ENCODE measurements around the gene MYH16. TPM values are rescaled to one million over a fixed set of nuclear protein-coding genes. Genes with fewer than 3 reads are reported as not detected.
"Not testable (repeated sequence)": the region's sequence is repeated elsewhere in the genome, so short reads cannot be mapped to it uniquely, and the experiment has no call there.

The MYH16 gene
- total RNA-seq, 2 donors from 2014 or later, result not detected

DNA sequence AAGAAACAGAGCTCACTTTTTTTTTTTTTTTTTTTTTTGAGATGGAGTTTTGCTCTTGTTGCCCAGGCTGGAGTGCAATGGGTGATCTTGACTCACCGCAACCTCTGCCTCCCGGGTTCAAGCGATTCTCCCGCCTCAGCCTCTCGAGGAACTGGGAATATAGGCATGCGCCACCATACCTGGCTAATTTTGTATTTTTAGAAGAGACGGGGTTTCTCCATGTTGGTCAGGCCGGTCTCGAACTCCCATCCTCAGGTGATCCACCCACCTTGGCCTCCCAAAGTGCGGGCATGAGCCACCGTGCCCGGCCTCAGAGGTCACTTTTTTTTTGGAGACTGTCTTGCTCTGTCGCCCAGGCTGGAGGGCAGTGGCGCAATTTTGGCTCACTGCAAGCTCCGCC, 85.9 kb downstream of the MYH16 start:
- not testable (repeated sequence) for H3K4me1 Mint-ChIP-seq (ENCODE audit: low read depth in 2 of 2); H3K27me3 Mint-ChIP-seq; ATAC-seq; H3K4me3 Mint-ChIP-seq; H3K27ac Mint-ChIP-seq; DNase-seq (ENCODE audit: low spot score); H3K9me3 Mint-ChIP-seq
- H3K36me3 Mint-ChIP-seq, result peaks cover 12% of the 10 kb centered on the region

DNA sequence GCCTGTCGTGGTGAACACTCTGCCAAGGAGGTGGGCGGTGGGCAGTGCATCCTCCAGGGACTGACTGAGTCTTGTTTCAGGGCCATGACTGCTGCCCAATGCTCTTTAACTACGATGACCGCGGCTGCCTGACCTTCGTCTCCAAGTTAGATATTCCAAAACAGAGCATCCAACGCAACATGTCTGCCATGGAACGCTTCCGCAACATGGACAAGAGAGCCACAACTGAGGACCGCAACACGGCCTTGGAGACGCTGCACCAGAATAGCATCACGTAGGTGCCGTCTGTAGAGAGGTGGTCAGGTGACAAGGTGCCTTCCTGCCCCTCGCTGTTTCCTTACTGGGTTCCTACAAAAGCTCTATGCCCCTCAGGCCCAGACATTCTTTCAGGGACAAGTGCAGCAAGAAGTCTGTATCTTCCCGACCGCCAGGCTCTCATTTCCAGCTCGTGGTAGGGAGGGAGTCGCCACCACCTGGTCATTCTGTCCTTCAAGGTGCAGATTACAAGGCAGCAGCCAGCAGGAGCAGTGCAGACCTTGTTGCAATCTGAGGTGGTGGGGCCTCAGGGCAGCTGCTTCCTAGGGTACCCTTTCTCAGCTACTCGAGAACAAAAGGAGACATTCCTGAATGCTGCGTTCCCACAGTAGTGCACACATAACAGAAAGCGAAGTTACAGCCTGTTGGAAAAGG, 87.0 kb downstream of the MYH16 start:
- no peak overlapping the region for H3K27ac Mint-ChIP-seq
- H3K36me3 Mint-ChIP-seq, result peaks cover 12% of the 10 kb centered on the region

More for the DNA sequence above, 87.0 kb downstream of the MYH16 start:
- Mint-ChIP-seq H3K4me1 (ENCODE audit: low read depth in 2 of 2) (peaks cover 0 to 3% of the 10 kb centered on the region in 2 donors), H3K4me3 (no peak overlapping the region), H3K27me3 (no peaks in the 10 kb centered on the region), H3K9me3 (no peaks in the 10 kb centered on the region)
- DNase-seq (ENCODE audit: low spot score) (no peak), ATAC-seq (no peak)

Other genes starting within 250 kb of the MYH16 start
- 10 to 100 TPM; 19.9 to 27.1 TPM for gene SMURF1, start 128.7 kb upstream of the MYH16 start, total RNA-seq
- not detected for gene KPNA7, start 64.7 kb upstream of the MYH16 start, total RNA-seq
- 10 to 100 TPM; 72.4 to 88.0 TPM for gene ARPC1A, start 53.1 kb downstream of the MYH16 start, total RNA-seq
- gene ARPC1B, start 101.9 kb downstream of the MYH16 start, total RNA-seq, result 100 to 1,000 TPM; 286 to 366 TPM
- gene PDAP1, start 135.8 kb downstream of the MYH16 start, total RNA-seq, result 100 to 1,000 TPM; 114 to 145 TPM
- 100 to 1,000 TPM; 145 to 147 TPM for gene BUD31, start 136.1 kb downstream of the MYH16 start, total RNA-seq
- 10 to 100 TPM in 1 of 2 donors, 1 to 10 TPM in 1; 5.9 to 15.3 TPM for gene PTCD1, start 166.0 kb downstream of the MYH16 start, total RNA-seq
- gene CPSF4, start 166.1 kb downstream of the MYH16 start, total RNA-seq, result 10 to 100 TPM; 51.1 to 91.1 TPM
- 100 to 1,000 TPM; 167 to 319 TPM for gene ATP5MF, start 193.3 kb downstream of the MYH16 start, total RNA-seq
- gene ZNF789, start 200.1 kb downstream of the MYH16 start, total RNA-seq, result 10 to 100 TPM; 15.3 to 38.5 TPM
- gene ZNF394, start 227.4 kb downstream of the MYH16 start, total RNA-seq, result 10 to 100 TPM; 62.0 to 70.5 TPM
- gene ZKSCAN5, start 231.8 kb downstream of the MYH16 start, total RNA-seq, result 10 to 100 TPM; 11.5 to 13.3 TPM

All from natural killer cell treated with Interleukin-12 subunit alpha and Interleukin-12 subunit beta and Interleukin-15 and Interleukin-18, amount 100 ng/mL, for 72 hours (primary cell).